ENCODE data around the gene CFAP251. TPM values are rescaled to one million over a fixed set of nuclear protein-coding genes. Genes with fewer than 3 reads are reported as not detected.

The CFAP251 gene
- polyA plus RNA-seq, 2 of the 4 experiments (the other 2 are of a cell fraction) = 0.94 to 1.4 TPM

- TF ChIP-seq E2F6 (IDR thresholded peaks at IDR 0.05; ENCODE audit: borderline replicate concordance, low read depth) = no peak
Measured at GRCh38 chr12:122003651-122004611, 85.5 kb downstream of the CFAP251 start (continued).

GRCh38 chr12:122004633-122005071, 86.3 kb downstream of the CFAP251 start:
- no peaks in the 10 kb centered on the region for H3K9me3 ChIP-seq
- WGBS (ENCODE audit: missing lambda C conversion rate) = 82% methylated on average over 12 of the region's 12 CpGs
- no peak for ATAC-seq
- DNase-seq (ENCODE audit: low read depth in 1 of 2, low spot score in 1 of 2) = no peak
- no peak overlapping the region for H3K27ac ChIP-seq
- ChIA-PET CTCF (interaction anchor here (0.8 to 1.4 kb wide), 4 partner anchors 12 to 211 kb away, joined by 3 to 4 read pairs (median 3); partner anchors contain the start of gene RHOF), POLR2A (no interaction called here)
- TF ChIP-seq ZC3H11A (IDR thresholded peaks at IDR 0.05) (no peak), ELK1 (IDR thresholded peaks at IDR 0.05; ENCODE audit: low read depth, low read length) (no peak), POLR2AphosphoS2 (conservative IDR thresholded peaks at IDR 0.05; ENCODE audit: low read length) (no peak), ZSCAN20 (CRISPR knock-in tag; IDR thresholded peaks at IDR 0.05) (no peak), MAZ (IDR thresholded peaks at IDR 0.05; ENCODE audit: borderline replicate concordance, low read depth, low read length) (no peak), EP300 (IDR thresholded peaks at IDR 0.05) (no peak), SMC3 (IDR thresholded peaks at IDR 0.05) (no peak), KDM1A (IDR thresholded peaks at IDR 0.05; ENCODE audit: low read depth) (no peak), TFCP2L1 (CRISPR knock-in tag; IDR thresholded peaks at IDR 0.05) (no peak)
- no peak for FAIRE-seq
- no peak overlapping the region for H3K4me3 ChIP-seq
- no peaks in the 10 kb centered on the region for H3K4me1 ChIP-seq
- H3K4me2 ChIP-seq = no peak overlapping the region

- Histone ChIP-seq H3K27ac (no peak overlapping the region), H3K4me2 (no peak overlapping the region), H3K9me3 (no peaks in the 10 kb centered on the region), H3K4me1 (no peaks in the 10 kb centered on the region), H3K4me3 (no peak overlapping the region)
- DNase-seq (ENCODE audit: low read depth in 1 of 2, low spot score in 1 of 2) (no peak), FAIRE-seq (no peak), ATAC-seq (no peak)
- TF ChIP-seq POLR2A (IDR thresholded peaks at IDR 0.05; ENCODE audit: low read length) (no peak), ESRRA (IDR thresholded peaks at IDR 0.05; ENCODE audit: borderline replicate concordance, low read length) (no peak), RCOR1 (IDR thresholded peaks at IDR 0.05; ENCODE audit: low read depth, low read length) (no peak), MAFK (IDR thresholded peaks at IDR 0.05; ENCODE audit: partially characterized antibody) (no peak), PHF8 (IDR thresholded peaks at IDR 0.05; ENCODE audit: borderline replicate concordance, low read depth) (no peak), CBX2 (IDR thresholded peaks at IDR 0.05; ENCODE audit: borderline replicate concordance, low read depth) (no peak), CTCF (IDR thresholded peaks at IDR 0.05) (no peak), RNF2 (IDR thresholded peaks at IDR 0.05; ENCODE audit: borderline replicate concordance, low read depth) (no peak), BHLHE40 (IDR thresholded peaks at IDR 0.05; ENCODE audit: low read depth, low read length) (no peak), GATA3 (IDR thresholded peaks at IDR 0.05; ENCODE audit: borderline replicate concordance) (no peak), E2F6 (IDR thresholded peaks at IDR 0.05; ENCODE audit: borderline replicate concordance, low read depth) (no peak), HEYL (CRISPR knock-in tag; IDR thresholded peaks at IDR 0.05) (no peak), ZFP36 (IDR thresholded peaks at IDR 0.05; ENCODE audit: borderline replicate concordance, partially characterized antibody) (no peak), MAX (IDR thresholded peaks at IDR 0.05) (no peak), PBX3 (IDR thresholded peaks at IDR 0.05) (no peak), NFE2L2 (conservative IDR thresholded peaks at IDR 0.05; ENCODE audit: low read length) (no peak), JUNB (IDR thresholded peaks at IDR 0.05) (no peak), NPAS2 (CRISPR knock-in tag; IDR thresholded peaks at IDR 0.05; ENCODE audit: borderline replicate concordance) (no peak), HDAC2 (IDR thresholded peaks at IDR 0.05) (no peak)
- POLR2A ChIA-PET = no interaction called here
- CTCF ChIA-PET = interaction anchor here (0.8 to 1.4 kb wide), 3 partner anchors 11 to 212 kb away, joined by 3 to 4 read pairs (median 3); partner anchors contain the start of gene RHOF
- WGBS (ENCODE audit: missing lambda C conversion rate) = 75% methylated on average over 11 of the region's 11 CpGs
Measured at GRCh38 chr12:122005252-122005776, 86.9 kb downstream of the CFAP251 start.

Data from A549 (cell line).